IPS-18a (cell line): Measurements from ENCODE around the gene FNBP1L.
"Not testable (repeated sequence)": the region's sequence is repeated elsewhere in the genome, so short reads cannot be mapped to it uniquely, and the experiment has no call there.

ENCODE experiments used
- H3K27ac ChIP-seq: one replicate; pipeline ENCODE4 v1.5.1; 2013; ENCODE audit warnings: low read length
- H3K27me3 ChIP-seq: one replicate; pipeline ENCODE4 v1.6.1; 2013; ENCODE audit warnings: mild to moderate bottlenecking, low read length; ENCODE audit not compliant: control insufficient read depth, insufficient read depth
- H3K36me3 ChIP-seq: one replicate; pipeline ENCODE4 v1.6.1; 2013; ENCODE audit warnings: low read depth, low read length; ENCODE audit not compliant: control insufficient read depth
- H3K4me1 ChIP-seq: one replicate; pipeline ENCODE4 v1.6.1; 2013; ENCODE audit warnings: low read depth, low read length; ENCODE audit not compliant: control insufficient read depth
- H3K4me3 ChIP-seq: one replicate; pipeline ENCODE4 v1.5.1; 2013; ENCODE audit warnings: low read length
- H3K9ac ChIP-seq: one replicate; pipeline ENCODE4 v1.6.1; 2013; ENCODE audit warnings: mild to moderate bottlenecking, low read length, moderate library complexity
- H3K9me3 ChIP-seq: one replicate; pipeline ENCODE4 v1.6.1; 2013; ENCODE audit warnings: low read depth, low read length; ENCODE audit not compliant: control insufficient read depth

FNBP1L gene

DNA sequence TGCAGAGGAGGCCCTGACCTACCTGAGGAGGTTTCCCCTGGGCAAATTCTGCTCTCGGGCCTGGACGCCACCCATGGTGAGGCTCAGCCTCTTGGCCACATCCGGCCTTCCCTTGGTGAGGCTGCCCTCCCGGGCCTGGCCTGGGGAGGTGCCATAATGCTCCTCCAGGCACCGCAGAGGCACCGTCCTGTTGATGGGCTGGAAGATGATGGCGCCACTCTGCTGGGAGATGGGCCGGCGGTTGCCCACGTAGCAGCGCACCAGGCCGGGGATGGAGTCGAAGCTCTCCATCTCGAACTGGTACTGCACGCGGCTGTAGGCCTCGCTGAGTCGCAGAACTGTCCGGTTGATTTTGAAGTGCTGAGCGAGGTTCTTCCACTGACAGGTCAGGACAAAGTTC lies 141.0 kb downstream of the FNBP1L start:
- Histone ChIP-seq H3K27me3 (no peaks in the 10 kb centered on the region), H3K27ac (no peak overlapping the region), H3K9me3 (no peaks in the 10 kb centered on the region), H3K36me3 (peaks cover 6% of the 10 kb centered on the region), H3K9ac (no peak overlapping the region), H3K4me3 (no peak overlapping the region), H3K4me1 (peaks cover 4% of the 10 kb centered on the region)

GRCh38 chr1:93591291-93591675 lies 143.4 kb downstream of the FNBP1L start:
- not testable (repeated sequence) for H3K4me3 ChIP-seq, H3K27me3 ChIP-seq, H3K36me3 ChIP-seq, H3K9ac ChIP-seq, H3K9me3 ChIP-seq, H3K27ac ChIP-seq
- H3K4me1 ChIP-seq, result peaks cover 10% of the 10 kb centered on the region

DNA sequence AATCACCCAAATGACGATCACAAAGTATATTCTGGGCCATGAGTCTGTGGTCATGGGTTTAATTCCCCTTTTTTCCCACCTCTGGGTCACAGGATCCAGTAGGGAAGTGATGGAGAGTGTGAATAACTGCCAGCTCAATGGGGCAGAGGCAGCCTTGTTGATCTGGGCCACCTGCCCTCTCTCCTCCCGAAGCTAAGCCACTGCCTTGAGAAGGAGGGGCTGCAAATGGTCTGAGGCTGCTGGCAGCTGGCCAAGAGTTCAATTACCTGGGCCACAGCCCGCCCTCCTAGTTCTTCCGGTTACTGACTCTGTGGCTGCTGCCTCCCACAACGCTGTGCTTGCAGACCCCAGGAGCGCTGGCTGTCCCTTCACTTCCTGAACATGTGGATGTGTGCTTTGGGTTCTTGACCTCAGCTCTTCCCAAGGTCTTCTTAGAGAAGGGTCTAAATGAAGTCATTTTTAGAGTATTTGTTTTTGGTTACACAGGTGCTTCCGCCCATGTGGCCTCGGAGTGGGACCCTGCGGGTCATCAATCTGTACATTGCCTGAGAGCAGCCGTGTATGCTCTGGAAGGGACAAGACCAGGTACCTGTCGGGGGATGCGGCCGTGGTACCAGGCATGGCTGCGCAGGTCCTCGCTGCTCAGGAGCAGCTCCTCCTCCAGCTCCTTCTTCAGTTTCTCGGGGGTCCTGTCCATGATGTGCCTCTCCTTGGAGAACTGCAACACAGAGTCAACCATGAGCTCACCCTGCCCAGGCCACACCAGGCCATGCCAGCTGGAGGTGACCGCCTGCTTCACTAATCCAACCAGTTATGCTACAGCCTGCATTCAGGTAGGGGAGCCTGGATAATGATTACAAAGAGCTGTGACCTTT lies 144.0 kb downstream of the FNBP1L start:
- no peak overlapping the region for H3K4me3 ChIP-seq
- no peak overlapping the region for H3K27ac ChIP-seq
- no peaks in the 10 kb centered on the region for H3K27me3 ChIP-seq
- H3K9me3 ChIP-seq, result no peaks in the 10 kb centered on the region
- peaks cover 10% of the 10 kb centered on the region for H3K4me1 ChIP-seq
- peaks cover 4% of the 10 kb centered on the region for H3K36me3 ChIP-seq
- no peak overlapping the region for H3K9ac ChIP-seq

DNA sequence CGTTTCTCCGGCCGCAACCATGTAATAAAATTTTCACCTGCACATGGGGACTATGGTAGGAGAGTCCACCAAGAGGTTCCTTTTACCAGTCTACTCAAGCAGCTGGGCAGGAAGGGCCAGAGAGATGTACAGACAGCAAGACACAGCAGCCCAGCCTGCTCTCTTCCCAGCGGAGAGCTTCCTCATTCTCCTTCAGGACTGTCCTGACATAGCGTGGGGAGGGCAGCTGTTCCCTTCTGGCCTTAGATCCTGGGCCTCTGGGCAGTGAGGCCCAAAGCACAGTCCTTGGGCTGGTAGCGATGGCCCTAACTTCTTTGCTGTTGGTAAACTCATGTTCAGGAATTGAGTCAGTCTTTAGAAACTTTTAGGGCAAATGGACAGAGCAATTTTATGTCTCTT lies 144.6 kb downstream of the FNBP1L start:
- no peak overlapping the region for H3K4me3 ChIP-seq
- peaks cover 10% of the 10 kb centered on the region for H3K4me1 ChIP-seq
- peaks cover 4% of the 10 kb centered on the region for H3K36me3 ChIP-seq
- H3K9me3 ChIP-seq, result no peaks in the 10 kb centered on the region
- H3K27ac ChIP-seq, result no peak overlapping the region
- H3K27me3 ChIP-seq, result no peaks in the 10 kb centered on the region
- no peak overlapping the region for H3K9ac ChIP-seq

- no peak overlapping the region for H3K4me3 ChIP-seq
- no peaks in the 10 kb centered on the region for H3K9me3 ChIP-seq
- no peaks in the 10 kb centered on the region for H3K27me3 ChIP-seq
- no peak overlapping the region for H3K27ac ChIP-seq
- no peak overlapping the region for H3K9ac ChIP-seq
- H3K36me3 ChIP-seq, result no peaks in the 10 kb centered on the region
- peaks cover 10% of the 10 kb centered on the region for H3K4me1 ChIP-seq
Observed at GRCh38 chr1:93593854-93594602, 146.1 kb downstream of the FNBP1L start.

GRCh38 chr1:93594603-93594880 lies 146.6 kb downstream of the FNBP1L start:
- H3K9me3 ChIP-seq, result no peaks in the 10 kb centered on the region
- H3K27me3 ChIP-seq, result no peaks in the 10 kb centered on the region
- H3K4me3 ChIP-seq, result no peak overlapping the region
- no peak overlapping the region for H3K27ac ChIP-seq
- H3K9ac ChIP-seq, result no peak overlapping the region
- H3K4me1 ChIP-seq, result peaks cover 10% of the 10 kb centered on the region
- H3K36me3 ChIP-seq, result no peaks in the 10 kb centered on the region

- Histone ChIP-seq H3K27me3 (no peaks in the 10 kb centered on the region), H3K9me3 (no peaks in the 10 kb centered on the region), H3K4me1 (peaks cover 10% of the 10 kb centered on the region), H3K27ac (no peak overlapping the region), H3K4me3 (no peak overlapping the region), H3K9ac (no peak overlapping the region), H3K36me3 (no peaks in the 10 kb centered on the region)
Observed at GRCh38 chr1:93595266-93595665, 147.3 kb downstream of the FNBP1L start.

GRCh38 chr1:93595743-93596142 lies 147.8 kb downstream of the FNBP1L start:
- Histone ChIP-seq H3K9me3 (no peaks in the 10 kb centered on the region), H3K36me3 (no peaks in the 10 kb centered on the region), H3K9ac (no peak overlapping the region), H3K4me3 (no peak overlapping the region), H3K4me1 (peaks cover 10% of the 10 kb centered on the region), H3K27me3 (no peaks in the 10 kb centered on the region), H3K27ac (no peak overlapping the region)

GRCh38 chr1:93596329-93597089 lies 148.6 kb downstream of the FNBP1L start:
- no peak overlapping the region for H3K4me3 ChIP-seq
- no peaks in the 10 kb centered on the region for H3K27me3 ChIP-seq
- H3K9me3 ChIP-seq, result no peaks in the 10 kb centered on the region
- H3K36me3 ChIP-seq, result no peaks in the 10 kb centered on the region
- H3K27ac ChIP-seq, result no peak overlapping the region
- H3K4me1 ChIP-seq, result peaks cover 10% of the 10 kb centered on the region
- no peak overlapping the region for H3K9ac ChIP-seq

GRCh38 chr1:93597709-93598108 lies 149.8 kb downstream of the FNBP1L start:
- Histone ChIP-seq H3K27ac (no peak overlapping the region), H3K9me3 (no peaks in the 10 kb centered on the region), H3K9ac (no peak overlapping the region), H3K36me3 (no peaks in the 10 kb centered on the region), H3K27me3 (no peaks in the 10 kb centered on the region), H3K4me1 (peaks cover 10% of the 10 kb centered on the region), H3K4me3 (no peak overlapping the region)

DNA sequence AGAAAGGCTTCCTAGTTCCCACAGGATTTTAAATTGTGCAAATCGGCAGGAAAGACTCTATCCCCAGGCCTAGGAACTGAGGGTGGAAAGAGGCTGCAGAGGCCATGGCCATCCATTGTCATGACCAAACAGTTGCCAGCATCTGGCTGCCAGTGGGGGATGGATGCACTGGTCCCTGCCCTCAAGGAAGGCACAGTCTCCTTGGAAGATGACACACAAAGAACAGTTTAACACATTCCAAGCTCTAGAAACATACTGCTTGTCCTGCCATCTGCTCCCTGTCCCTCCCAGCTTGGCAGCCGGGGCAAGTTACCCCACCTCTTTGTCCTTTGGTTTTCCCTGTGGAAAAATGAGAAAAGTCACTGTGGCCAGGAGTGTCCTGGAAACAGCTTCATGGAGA lies 150.5 kb downstream of the FNBP1L start:
- H3K4me1 ChIP-seq, result peaks cover 10% of the 10 kb centered on the region
- H3K27me3 ChIP-seq, result no peaks in the 10 kb centered on the region
- no peaks in the 10 kb centered on the region for H3K36me3 ChIP-seq

More for the DNA sequence above, 150.5 kb downstream of the FNBP1L start:
- Histone ChIP-seq H3K9ac (no peak overlapping the region), H3K9me3 (no peaks in the 10 kb centered on the region), H3K4me3 (no peak overlapping the region), H3K27ac (no peak overlapping the region)
